ENCODE results near the gene CSK.

CSK gene

DNA sequence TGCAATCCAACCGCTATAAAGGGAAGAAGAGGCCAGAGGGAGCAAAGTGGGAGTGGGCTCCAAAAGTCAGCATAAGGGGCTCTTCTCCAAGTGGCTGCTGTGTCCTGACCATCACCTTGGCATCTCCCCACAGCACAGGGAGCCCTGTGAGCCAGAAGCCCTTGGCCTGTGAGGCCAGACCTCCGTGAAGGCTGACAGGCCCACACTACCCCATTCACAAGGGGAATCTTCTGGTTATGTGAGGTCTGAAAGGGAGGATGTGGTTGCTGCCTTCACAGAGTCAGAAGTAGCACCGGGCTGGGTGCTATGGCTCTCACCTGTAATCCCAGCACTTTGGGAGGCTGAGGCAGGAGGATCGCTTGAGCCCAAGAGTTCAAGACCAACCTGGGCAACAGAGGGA lies 63.7 kb downstream of the CSK start:
- TF ChIP-seq, protein P1, sequence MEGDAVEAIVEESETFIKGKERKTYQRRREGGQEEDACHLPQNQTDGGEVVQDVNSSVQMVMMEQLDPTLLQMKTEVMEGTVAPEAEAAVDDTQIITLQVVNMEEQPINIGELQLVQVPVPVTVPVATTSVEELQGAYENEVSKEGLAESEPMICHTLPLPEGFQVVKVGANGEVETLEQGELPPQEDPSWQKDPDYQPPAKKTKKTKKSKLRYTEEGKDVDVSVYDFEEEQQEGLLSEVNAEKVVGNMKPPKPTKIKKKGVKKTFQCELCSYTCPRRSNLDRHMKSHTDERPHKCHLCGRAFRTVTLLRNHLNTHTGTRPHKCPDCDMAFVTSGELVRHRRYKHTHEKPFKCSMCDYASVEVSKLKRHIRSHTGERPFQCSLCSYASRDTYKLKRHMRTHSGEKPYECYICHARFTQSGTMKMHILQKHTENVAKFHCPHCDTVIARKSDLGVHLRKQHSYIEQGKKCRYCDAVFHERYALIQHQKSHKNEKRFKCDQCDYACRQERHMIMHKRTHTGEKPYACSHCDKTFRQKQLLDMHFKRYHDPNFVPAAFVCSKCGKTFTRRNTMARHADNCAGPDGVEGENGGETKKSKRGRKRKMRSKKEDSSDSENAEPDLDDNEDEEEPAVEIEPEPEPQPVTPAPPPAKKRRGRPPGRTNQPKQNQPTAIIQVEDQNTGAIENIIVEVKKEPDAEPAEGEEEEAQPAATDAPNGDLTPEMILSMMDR (IDR thresholded peaks at IDR 0.05; ENCODE audit: insufficient read depth, low read length, poor library complexity, severe bottlenecking): no peak
- H3K27me3 ChIP-seq (replicated peaks; ENCODE audit: control insufficient read depth, insufficient read depth, low read length): no peaks in the 10 kb centered on the region
- H3K36me3 ChIP-seq (ENCODE audit: control insufficient read depth, insufficient read depth, low read length): peaks cover 37% of the 10 kb centered on the region
- no peak overlapping the region for H3K4me3 ChIP-seq (replicated peaks; ENCODE audit: low read depth, low read length)
- DNase-seq (ENCODE audit: extremely low read depth, insufficient read length): no peak

DNA sequence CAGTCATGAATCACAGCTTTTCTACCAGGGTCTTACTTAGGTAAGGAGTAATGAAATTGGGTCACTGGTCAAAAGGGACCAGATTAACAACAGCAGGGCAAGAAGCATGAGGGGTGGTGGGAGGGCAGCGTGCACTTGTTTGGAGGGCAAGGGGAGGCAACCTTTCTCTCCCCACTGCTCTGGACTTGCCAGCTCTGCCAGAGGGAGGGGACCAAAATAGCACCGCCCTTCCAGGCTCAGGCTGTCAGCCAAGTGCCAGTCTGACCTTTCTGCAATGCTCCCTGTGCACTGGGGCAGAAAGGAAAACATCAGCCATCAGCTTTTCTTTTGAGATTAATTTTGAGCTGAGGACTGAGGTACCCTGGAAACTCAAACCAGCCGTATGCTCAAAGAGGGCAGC lies 65.6 kb downstream of the CSK start:
- no peak for DNase-seq (ENCODE audit: extremely low read depth, insufficient read length)
- Histone ChIP-seq H3K4me3 (replicated peaks; ENCODE audit: low read depth, low read length) (no peak overlapping the region), H3K27me3 (replicated peaks; ENCODE audit: control insufficient read depth, insufficient read depth, low read length) (no peaks in the 10 kb centered on the region), H3K36me3 (ENCODE audit: control insufficient read depth, insufficient read depth, low read length) (peaks cover 54% of the 10 kb centered on the region)
- TF ChIP-seq, protein P1 (IDR thresholded peaks at IDR 0.05; ENCODE audit: insufficient read depth, low read length, poor library complexity, severe bottlenecking): no peak

DNA sequence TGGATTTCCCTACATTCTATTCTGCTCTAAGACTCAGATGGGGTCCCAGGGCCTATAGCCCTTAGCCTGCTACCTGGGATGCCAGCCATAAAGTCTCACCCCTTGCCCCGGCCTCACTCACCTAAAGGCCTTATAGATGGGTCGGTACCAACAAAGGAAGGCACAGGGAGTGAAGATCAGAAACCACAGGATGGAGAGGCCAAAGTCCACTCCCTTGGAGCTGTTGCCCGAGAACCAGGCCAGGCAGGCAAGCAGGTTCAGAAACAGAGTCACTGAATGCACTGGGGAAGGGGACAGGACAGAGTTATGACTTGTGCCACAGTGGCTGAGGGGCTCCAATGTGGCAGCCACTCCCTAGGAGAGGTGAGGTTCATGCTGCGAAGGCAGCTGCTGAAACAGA lies 68.5 kb downstream of the CSK start:
- Histone ChIP-seq H3K27me3 (replicated peaks; ENCODE audit: control insufficient read depth, insufficient read depth, low read length) (no peaks in the 10 kb centered on the region), H3K4me3 (replicated peaks; ENCODE audit: low read depth, low read length) (no peak overlapping the region), H3K36me3 (ENCODE audit: control insufficient read depth, insufficient read depth, low read length) (peaks cover 61% of the 10 kb centered on the region)
- TF ChIP-seq, protein P1 (IDR thresholded peaks at IDR 0.05; ENCODE audit: insufficient read depth, low read length, poor library complexity, severe bottlenecking): no peak
- DNase-seq (ENCODE audit: extremely low read depth, insufficient read length): no peak

DNA sequence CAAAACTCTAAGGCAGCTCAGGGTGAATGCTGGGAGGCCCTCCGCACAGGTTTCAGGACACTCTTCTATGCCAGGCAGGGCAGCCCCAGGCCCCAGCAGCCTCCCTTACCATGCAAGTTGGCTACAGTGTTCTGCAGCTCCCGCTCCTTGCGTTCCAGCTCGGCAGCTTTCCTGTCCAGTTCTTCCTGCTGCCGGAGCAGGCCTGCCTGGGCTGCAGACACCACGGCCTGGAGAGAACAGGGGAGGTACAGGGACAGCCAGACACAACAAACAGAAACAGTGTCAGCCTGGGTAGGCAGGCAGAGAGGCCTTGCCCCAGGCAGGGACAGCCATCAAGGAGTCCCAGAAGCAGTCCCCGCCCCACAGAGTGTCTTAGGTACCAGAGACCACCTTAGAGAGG lies 70.1 kb downstream of the CSK start:
- no peak for DNase-seq (ENCODE audit: extremely low read depth, insufficient read length)
- no peaks in the 10 kb centered on the region for H3K27me3 ChIP-seq (replicated peaks; ENCODE audit: control insufficient read depth, insufficient read depth, low read length)
- no peak overlapping the region for H3K4me3 ChIP-seq (replicated peaks; ENCODE audit: low read depth, low read length)
- TF ChIP-seq, protein P1 (IDR thresholded peaks at IDR 0.05; ENCODE audit: insufficient read depth, low read length, poor library complexity, severe bottlenecking): no peak
- H3K36me3 ChIP-seq (ENCODE audit: control insufficient read depth, insufficient read depth, low read length): peaks cover 54% of the 10 kb centered on the region

Measured in GM06990 (cell line).